NCI-H2196 treated with DMSO at 0.1 percent for 48 hours (cell line): ENCODE measurements around the gene IL1R1.

Experiments
- DNase-seq: peaks from one replicate; lab custom pipeline; 2025; ENCODE audit not compliant: unreplicated experiment; lab: John Stamatoyannopoulos, UW

The IL1R1 gene

GRCh38 chr2:102200539-102200938 is 58.0 kb downstream of the IL1R1 start:
- no peak for DNase-seq

GRCh38 chr2:102204638-102205037 is 62.1 kb downstream of the IL1R1 start:
- DNase-seq: no peak

GRCh38 chr2:102206666-102207341 is 64.3 kb downstream of the IL1R1 start:
- DNase-seq: no peak

GRCh38 chr2:102208774-102209173 is 66.2 kb downstream of the IL1R1 start:
- no peak for DNase-seq

- no peak for DNase-seq
Measured at GRCh38 chr2:102209474-102209873, 66.9 kb downstream of the IL1R1 start.

GRCh38 chr2:102217032-102217431 is 74.5 kb downstream of the IL1R1 start:
- DNase-seq: no peak

GRCh38 chr2:102224824-102225739 is 82.5 kb downstream of the IL1R1 start:
- no peak for DNase-seq

GRCh38 chr2:102226171-102226570 is 83.6 kb downstream of the IL1R1 start:
- no peak for DNase-seq

DNA sequence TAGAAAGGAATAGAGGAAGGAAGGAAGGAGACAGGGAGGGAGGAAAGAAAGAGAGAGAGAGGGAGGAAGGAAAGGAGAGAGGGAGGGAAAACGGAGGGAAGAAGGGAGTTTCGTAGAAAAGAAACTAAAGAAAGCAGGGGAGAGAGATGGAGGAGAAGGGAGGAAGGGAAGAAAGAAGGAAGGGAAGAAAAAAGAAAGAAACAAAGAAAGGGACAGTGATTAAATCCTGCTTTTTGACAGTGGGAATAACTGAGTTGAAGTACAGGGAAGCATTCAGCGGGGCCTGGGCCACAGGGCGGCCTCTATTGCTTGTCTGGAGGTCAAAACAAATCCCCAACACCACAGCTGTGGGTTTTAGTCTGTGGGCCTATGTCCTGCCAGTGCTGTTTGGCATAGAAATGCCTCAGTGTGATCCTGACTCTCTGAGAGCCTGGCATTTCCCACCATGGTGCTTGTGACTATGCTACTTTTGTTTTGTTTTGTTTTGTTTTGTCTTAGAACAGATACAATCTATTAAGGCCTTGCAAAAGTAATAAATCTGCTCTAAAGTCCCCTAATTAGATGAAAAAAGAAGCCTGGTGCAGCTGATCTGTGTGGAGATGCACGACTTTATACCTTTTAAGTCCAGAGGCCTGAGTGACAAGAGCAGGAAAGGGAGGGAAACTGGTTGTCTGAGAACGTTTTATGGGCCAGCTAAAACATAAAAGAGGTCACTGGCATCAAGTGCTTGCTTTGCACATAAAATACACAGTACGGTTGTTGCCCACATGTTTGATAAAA is 84.3 kb downstream of the IL1R1 start:
- DNase-seq: no peak

- DNase-seq: no peak
Measured at GRCh38 chr2:102229141-102229769, 86.7 kb downstream of the IL1R1 start.
